Muscle of leg (tissue), 11 donors: ENCODE results near the gene JARID2. TPM values are rescaled to one million over a fixed set of nuclear protein-coding genes. Genes with fewer than 3 reads are reported as not detected.

Source experiments
- DNase-seq: peaks from one replicate; pipeline ENCODE4 v3.0.0; 2013
- H3K27ac ChIP-seq: one replicate; pipeline ENCODE4 v1.5.1; 2013; ENCODE audit warnings: mild to moderate bottlenecking, low read length, control low read depth
- H3K27me3 ChIP-seq: one replicate; pipeline ENCODE4 v1.6.1; 2013; ENCODE audit warnings: low read length; ENCODE audit not compliant: control insufficient read depth, insufficient read depth
- H3K36me3 ChIP-seq: one replicate; pipeline ENCODE4 v1.6.1; 2013; ENCODE audit warnings: low read length; ENCODE audit not compliant: control insufficient read depth, insufficient read depth
- H3K4me1 ChIP-seq: one replicate; pipeline ENCODE4 v1.6.1; 2013; ENCODE audit warnings: low read length; ENCODE audit not compliant: control insufficient read depth, insufficient read depth
- H3K4me3 ChIP-seq: one replicate; pipeline ENCODE4 v1.5.1; 2013; ENCODE audit warnings: low read length, control low read depth
- H3K9me3 ChIP-seq: replicated peaks from 2 replicates; pipeline ENCODE4 v1.6.1; 2013; ENCODE audit warnings: low read depth, low read length; ENCODE audit not compliant: control insufficient read depth
- WGBS: methylation state at CpG from one replicate; pipeline ENCODE4 v1.1.5; 2013; ENCODE audit warnings: missing lambda C conversion rate; ENCODE audit not compliant: insufficient coverage; 5-methylcytosine and 5-hydroxymethylcytosine counted together
- polyA plus RNA-seq, 8 donors: library from polyadenylated mRNA; unstranded; fragments of 120-200 nt; gene quantifications; one replicate each; pipeline versions ENCODE4 v1.2.1 to v1.2.3, GENCODE V29; 2013; ENCODE audit warnings: inconsistent platforms in 1 of 8, low replicate concordance in 1 of 8; ENCODE audit not compliant: insufficient read length in 8 of 8, insufficient read depth in 1 of 8
- total RNA-seq: library from RNA; stranded (reverse); fragments of 120-200 nt; gene quantifications from one replicate; pipeline ENCODE4 v1.2.4, GENCODE V29; 2013

The JARID2 gene
- total and polyA plus RNA-seq, 9 donors, result 9.8 to 15.3 (median 13.2) TPM

DNA sequence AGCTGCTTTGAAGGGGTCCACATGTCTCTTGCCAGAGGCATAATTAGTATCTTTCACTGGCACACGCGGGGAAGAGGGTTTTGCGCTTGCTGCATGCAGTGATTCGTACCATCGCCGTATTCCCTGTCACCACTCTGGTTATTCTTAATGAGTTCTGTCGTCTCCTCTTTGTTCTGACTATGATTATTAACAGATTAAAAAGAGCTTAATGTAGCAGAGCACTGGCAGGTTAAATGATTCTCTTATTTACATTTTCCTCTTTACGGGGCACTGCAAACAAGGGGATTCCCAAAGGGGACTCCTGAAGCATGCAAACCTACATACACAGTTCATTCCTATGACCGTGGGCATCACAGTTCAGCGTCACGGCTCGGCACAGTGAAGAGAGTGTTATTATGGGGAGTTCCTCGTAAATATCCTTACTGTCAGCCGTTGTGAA, 212.2 kb downstream of the JARID2 start:
- Histone ChIP-seq H3K27me3 (no peaks in the 10 kb centered on the region), H3K36me3 (peaks cover 6% of the 10 kb centered on the region), H3K27ac (no peak overlapping the region), H3K4me1 (peaks cover 3% of the 10 kb centered on the region), H3K4me3 (no peak overlapping the region), H3K9me3 (no peaks in the 10 kb centered on the region)
- DNase-seq, result no peak
- WGBS, result 67% methylated on average over 6 of the region's 14 CpGs

DNA sequence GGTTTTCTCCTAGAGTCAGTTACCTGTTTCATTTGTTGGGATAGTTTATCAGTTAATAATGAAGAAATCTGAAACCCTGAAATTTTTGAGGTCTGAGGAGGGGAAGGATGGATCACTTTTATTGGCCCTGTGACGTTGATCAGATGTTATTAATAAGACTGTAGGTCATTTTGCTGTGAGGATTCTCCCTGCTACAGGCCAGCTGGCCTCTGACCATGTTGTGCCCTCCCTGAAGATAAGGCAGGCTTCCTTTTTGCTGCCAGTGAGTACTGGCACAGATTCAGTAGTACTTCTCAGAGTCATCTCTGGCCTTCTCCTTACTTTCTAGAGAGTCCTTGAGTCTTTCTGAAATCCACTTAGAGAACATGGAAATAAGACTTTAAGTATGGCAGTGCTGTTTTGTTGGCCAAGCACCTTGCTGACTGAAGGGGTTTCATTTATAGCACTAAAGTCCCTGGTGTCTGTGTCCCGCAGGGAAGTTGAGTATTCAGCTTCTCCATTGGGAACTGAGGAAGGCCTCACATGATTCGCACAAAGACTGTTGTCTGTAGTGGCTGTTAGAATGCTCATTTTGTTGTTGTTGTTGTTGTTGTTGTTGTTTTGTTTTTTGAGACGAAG, 214.3 kb downstream of the JARID2 start:
- no peaks in the 10 kb centered on the region for H3K9me3 ChIP-seq
- H3K27ac ChIP-seq, result no peak overlapping the region
- no peak overlapping the region for H3K4me3 ChIP-seq
- H3K27me3 ChIP-seq, result no peaks in the 10 kb centered on the region
- H3K4me1 ChIP-seq, result peaks cover 7% of the 10 kb centered on the region
- WGBS, result 100% methylated on average over 1 of the region's 4 CpGs
- H3K36me3 ChIP-seq, result no peaks in the 10 kb centered on the region
- DNase-seq, result no peak

DNA sequence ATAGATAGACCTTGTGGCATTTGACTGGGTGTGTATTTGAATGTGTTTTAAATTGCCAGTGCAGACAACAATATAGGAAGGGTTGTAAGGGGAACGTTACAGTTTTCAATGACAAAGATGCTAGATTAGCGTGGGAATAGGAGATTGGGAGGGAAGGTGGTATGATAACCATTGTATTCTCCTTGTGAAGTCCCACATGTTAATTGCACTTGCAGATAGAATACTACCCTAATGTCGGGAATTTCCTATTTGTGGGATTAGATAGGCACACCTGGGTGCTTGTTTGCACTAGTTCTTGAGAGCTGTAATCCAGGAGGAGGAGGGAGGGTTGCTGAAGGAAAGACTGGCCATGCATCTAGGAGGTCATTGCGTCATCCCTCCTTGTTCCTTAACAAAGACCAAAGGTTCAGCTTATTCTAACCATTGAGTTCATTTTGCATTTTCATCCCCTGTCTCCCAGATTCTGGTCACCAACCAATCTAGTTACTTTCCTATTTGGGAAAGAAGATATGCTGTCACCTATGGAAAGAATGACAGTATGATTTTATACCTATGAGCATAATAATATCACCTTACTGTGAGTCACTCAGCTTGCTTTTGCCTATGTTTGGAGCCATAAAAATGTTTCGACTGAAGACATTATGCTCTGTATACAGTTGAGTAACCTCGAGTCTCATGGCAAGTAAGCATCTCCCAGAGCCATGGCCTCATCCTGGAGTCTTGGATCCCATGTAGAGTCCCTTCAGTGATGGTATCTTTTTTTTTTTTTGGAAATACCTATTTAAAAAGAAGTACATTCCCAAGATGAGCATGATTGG, 215.5 kb downstream of the JARID2 start:
- H3K9me3 ChIP-seq, result no peaks in the 10 kb centered on the region
- no peak overlapping the region for H3K27ac ChIP-seq
- no peak for DNase-seq
- no peaks in the 10 kb centered on the region for H3K27me3 ChIP-seq
- no peaks in the 10 kb centered on the region for H3K36me3 ChIP-seq
- no peak overlapping the region for H3K4me3 ChIP-seq
- WGBS, result 86% methylated on average over 2 of the region's 6 CpGs
- peaks cover 7% of the 10 kb centered on the region for H3K4me1 ChIP-seq

DNA sequence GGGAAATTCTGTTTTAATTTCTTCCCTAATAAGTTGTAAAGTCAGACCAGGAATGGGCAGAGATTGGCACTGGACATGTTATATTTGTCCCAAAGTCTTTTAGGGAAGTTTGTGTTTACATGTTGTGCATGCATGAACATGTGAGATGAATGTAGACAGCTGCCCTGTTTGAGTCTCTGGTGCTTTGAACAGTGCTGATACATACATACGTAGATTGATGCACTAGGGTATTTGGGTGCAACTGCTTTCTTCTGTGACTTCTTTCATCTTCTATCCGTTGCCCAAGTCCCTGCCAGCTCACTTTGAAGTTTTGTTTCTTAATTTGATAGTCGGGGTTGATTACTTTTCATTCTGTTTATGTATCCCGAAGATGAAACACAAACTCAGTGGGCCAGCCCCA, 216.4 kb downstream of the JARID2 start:
- no peak overlapping the region for H3K4me3 ChIP-seq
- no peak for DNase-seq
- no peaks in the 10 kb centered on the region for H3K36me3 ChIP-seq
- 30% methylated on average over 1 of the region's 4 CpGs for WGBS
- H3K4me1 ChIP-seq, result peaks cover 7% of the 10 kb centered on the region
- no peaks in the 10 kb centered on the region for H3K9me3 ChIP-seq
- no peak overlapping the region for H3K27ac ChIP-seq
- no peaks in the 10 kb centered on the region for H3K27me3 ChIP-seq

DNA sequence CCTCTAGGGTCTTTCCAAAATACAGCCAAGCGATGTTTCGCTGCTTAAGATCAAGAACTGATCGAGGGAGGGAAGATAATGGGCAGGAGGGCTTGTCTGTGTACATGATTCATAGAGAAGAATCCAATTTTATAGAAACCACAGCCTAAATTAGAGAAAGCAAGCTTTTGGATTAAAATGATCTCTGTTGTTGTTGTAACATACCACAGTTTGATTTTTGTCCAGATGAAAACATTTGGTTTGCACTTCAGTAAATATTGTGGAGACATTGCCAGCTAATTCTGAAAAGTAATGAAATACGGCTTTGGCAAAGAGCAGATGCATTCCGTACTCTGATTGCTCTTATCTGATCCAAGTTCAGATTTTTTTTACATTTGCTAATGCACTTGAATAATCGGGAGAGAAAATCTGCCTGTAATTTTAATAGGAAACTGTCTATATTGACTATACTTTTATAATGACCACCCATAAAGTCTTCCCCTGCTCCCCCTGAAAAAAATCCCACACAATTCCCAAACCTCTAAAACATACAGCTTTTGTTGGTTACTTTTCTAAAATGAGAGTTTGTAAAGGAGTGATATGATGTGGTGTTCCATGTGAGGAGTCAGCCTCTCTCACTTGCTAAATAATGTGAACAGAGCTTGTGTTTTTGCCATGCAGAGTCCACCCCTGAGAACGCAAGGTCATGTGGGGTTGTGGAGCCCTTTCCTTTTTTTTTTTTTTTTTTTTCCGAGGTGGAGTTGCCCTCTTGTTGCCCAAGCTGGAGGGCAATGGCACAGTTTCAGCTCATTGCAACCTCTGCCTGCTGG, 217.1 kb downstream of the JARID2 start:
- Histone ChIP-seq H3K4me3 (no peak overlapping the region), H3K4me1 (peaks cover 7% of the 10 kb centered on the region), H3K27ac (no peak overlapping the region), H3K27me3 (no peaks in the 10 kb centered on the region), H3K36me3 (no peaks in the 10 kb centered on the region), H3K9me3 (no peaks in the 10 kb centered on the region)
- peak; percentile 73 for DNase-seq
- no CpG with 5 or more reads among the region's 8 CpGs for WGBS

DNA sequence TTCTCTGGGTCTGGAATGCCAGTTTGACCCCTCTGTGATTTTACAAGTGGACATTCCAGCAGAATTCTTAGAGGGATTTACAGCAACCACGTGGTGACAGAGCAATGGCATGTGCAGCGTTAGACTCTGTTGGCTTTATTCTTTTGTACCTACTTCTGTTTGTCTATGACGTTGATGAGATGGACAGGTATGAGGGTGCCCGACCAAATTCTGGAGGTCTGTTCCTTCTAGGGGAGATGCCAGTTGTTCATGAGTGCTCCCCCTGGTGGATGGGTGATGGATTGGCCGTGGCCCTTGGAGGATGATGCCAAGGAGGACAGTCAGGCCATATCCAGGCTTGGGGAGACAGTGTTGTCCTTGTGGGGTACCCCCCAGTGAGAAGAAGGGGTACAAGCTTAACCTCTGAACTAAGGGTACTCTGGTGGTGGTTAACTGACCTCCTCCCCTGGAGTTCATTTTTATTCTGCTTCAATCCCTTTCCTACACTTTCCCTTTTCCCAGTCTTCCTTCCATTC, 218.4 kb downstream of the JARID2 start:
- Histone ChIP-seq H3K27me3 (no peaks in the 10 kb centered on the region), H3K4me3 (no peak overlapping the region), H3K4me1 (peaks cover 7% of the 10 kb centered on the region), H3K27ac (no peak overlapping the region), H3K9me3 (no peaks in the 10 kb centered on the region), H3K36me3 (peaks cover 6% of the 10 kb centered on the region)
- DNase-seq, result no peak
- 82% methylated on average over 5 of the region's 5 CpGs for WGBS

DNA sequence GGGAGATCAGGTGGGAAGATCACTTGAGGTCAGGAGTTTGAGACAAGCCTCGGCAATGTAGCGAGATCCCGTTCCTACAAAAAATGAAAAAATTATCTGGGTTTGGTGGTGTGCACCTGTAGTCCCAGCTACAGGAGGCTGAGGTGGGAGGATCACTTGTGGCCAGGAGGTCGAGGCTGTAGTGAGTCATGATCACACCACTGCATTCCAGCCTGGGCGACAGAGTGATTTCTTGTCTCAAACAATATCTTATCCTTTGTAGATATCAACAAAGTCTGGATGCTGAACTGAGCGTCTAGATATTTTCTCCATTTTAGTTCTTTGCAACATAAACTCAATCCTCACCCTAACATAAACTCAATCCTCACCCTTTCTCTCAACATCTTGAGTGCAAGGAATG, 219.3 kb downstream of the JARID2 start:
- H3K9me3 ChIP-seq, result no peaks in the 10 kb centered on the region
- H3K27me3 ChIP-seq, result no peaks in the 10 kb centered on the region
- no peak for DNase-seq
- H3K27ac ChIP-seq, result no peak overlapping the region
- peaks cover 7% of the 10 kb centered on the region for H3K4me1 ChIP-seq
- peaks cover 12% of the 10 kb centered on the region for H3K36me3 ChIP-seq
- 76% methylated on average over 2 of the region's 6 CpGs for WGBS
- no peak overlapping the region for H3K4me3 ChIP-seq

DNA sequence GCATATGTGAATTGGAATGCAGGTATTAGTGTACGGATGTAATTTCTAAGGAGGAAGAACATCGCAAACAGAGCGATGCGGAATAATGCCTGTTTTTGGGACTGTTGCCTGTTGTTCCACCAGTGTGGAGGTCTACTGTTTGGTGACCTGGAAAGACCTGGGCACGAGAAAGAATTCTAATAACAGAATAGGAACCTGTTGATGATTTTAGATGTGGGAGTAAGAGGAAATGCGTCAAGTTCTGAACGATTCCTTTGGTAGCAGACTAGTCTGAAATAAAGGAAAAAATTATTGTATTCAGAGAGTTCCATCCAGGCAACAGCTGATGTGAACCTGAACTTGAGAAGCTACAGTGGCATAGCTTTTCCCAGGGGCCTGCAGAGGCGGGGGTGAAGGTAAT, 224.9 kb downstream of the JARID2 start:
- H3K36me3 ChIP-seq, result peaks cover 15% of the 10 kb centered on the region
- DNase-seq, result no peak
- no peaks in the 10 kb centered on the region for H3K9me3 ChIP-seq
- WGBS, result 91% methylated on average over 7 of the region's 8 CpGs
- no peak overlapping the region for H3K4me3 ChIP-seq
- peaks cover 4% of the 10 kb centered on the region for H3K4me1 ChIP-seq
- no peak overlapping the region for H3K27ac ChIP-seq
- H3K27me3 ChIP-seq, result no peaks in the 10 kb centered on the region

DNA sequence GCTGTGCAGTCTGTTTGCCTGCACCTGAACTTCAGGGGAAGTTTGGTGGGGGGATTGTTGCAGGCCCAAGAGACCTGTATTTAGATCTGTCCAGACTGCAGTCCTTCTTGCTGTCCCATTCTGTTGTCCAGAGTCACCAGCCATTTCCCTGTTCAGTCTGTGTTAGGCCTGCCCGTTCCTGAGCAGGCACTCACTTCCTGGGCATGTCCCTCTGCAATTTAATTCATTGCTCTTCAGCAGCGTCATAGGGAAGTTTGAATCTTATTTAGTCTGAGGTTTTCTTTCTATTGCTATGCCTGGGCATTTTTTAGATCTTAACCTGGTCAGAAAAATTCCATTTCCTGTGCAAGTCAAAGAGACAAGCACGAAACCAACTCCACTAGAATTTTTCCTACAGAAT, 226.8 kb downstream of the JARID2 start:
- DNase-seq, result no peak
- no peak overlapping the region for H3K4me3 ChIP-seq
- no peaks in the 10 kb centered on the region for H3K9me3 ChIP-seq
- no CpG with 5 or more reads among the region's 3 CpGs for WGBS
- no peaks in the 10 kb centered on the region for H3K27me3 ChIP-seq
- H3K27ac ChIP-seq, result no peak overlapping the region
- peaks cover 12% of the 10 kb centered on the region for H3K4me1 ChIP-seq
- peaks cover 15% of the 10 kb centered on the region for H3K36me3 ChIP-seq

DNA sequence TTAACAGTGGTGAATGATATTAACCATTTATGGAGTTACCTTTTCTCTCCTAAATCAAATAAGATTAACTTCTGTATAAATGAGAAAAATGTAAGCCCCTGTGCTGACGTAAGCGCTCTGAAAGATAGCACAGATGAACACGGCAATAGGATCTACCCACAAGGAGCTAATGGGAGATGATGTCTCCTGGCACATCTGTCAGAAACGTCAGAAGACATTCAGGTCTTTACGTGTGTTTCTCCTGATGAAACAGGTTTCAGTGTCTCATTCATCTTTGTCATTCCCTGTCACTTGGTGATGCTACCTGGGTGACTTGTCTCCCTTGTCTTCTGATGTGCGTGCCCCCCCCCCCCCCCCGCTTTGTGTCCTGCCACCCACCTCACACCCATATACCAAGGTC, 227.3 kb downstream of the JARID2 start:
- Histone ChIP-seq H3K4me1 (peaks cover 12% of the 10 kb centered on the region), H3K27me3 (no peaks in the 10 kb centered on the region), H3K27ac (no peak overlapping the region), H3K9me3 (no peaks in the 10 kb centered on the region), H3K36me3 (peaks cover 15% of the 10 kb centered on the region), H3K4me3 (no peak overlapping the region)
- no peak for DNase-seq
- 92% methylated on average over 4 of the region's 7 CpGs for WGBS
